GM21423 (cell line): ENCODE data around the gene SNX25.
A peak's percentile ranks its signal among the peaks of the same experiment; 100 is the strongest.

Source experiments
- ATAC-seq: cut with Tn5 transposase; IDR thresholded peaks from one replicate; pipeline ENCODE4 v1.9.1; 2021; ENCODE audit warnings: mild to moderate bottlenecking, moderate library complexity; ENCODE audit not compliant: unreplicated experiment

SNX25 gene

GRCh38 chr4:185398618-185399017 lies 189.2 kb downstream of the SNX25 start:
- no peak for ATAC-seq

GRCh38 chr4:185399466-185399865 lies 190.1 kb downstream of the SNX25 start:
- ATAC-seq, result no peak

- ATAC-seq, result no peak
Observed at GRCh38 chr4:185404031-185404430, 194.6 kb downstream of the SNX25 start.

GRCh38 chr4:185405296-185405999 lies 196.1 kb downstream of the SNX25 start:
- peak; percentile 50 for ATAC-seq

- no peak for ATAC-seq
Observed at GRCh38 chr4:185408432-185408831, 199.0 kb downstream of the SNX25 start.

- ATAC-seq, result no peak
Observed at GRCh38 chr4:185411849-185412248, 202.5 kb downstream of the SNX25 start.

GRCh38 chr4:185412412-185412811 lies 203.0 kb downstream of the SNX25 start:
- no peak for ATAC-seq
